ENCODE measurements around the gene BMF.

- TF ChIP-seq, protein P1, sequence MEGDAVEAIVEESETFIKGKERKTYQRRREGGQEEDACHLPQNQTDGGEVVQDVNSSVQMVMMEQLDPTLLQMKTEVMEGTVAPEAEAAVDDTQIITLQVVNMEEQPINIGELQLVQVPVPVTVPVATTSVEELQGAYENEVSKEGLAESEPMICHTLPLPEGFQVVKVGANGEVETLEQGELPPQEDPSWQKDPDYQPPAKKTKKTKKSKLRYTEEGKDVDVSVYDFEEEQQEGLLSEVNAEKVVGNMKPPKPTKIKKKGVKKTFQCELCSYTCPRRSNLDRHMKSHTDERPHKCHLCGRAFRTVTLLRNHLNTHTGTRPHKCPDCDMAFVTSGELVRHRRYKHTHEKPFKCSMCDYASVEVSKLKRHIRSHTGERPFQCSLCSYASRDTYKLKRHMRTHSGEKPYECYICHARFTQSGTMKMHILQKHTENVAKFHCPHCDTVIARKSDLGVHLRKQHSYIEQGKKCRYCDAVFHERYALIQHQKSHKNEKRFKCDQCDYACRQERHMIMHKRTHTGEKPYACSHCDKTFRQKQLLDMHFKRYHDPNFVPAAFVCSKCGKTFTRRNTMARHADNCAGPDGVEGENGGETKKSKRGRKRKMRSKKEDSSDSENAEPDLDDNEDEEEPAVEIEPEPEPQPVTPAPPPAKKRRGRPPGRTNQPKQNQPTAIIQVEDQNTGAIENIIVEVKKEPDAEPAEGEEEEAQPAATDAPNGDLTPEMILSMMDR (IDR thresholded peaks at IDR 0.05; ENCODE audit: low read depth, low read length): no peak
- TF ChIP-seq EZH2phosphoT487 (IDR thresholded peaks at IDR 0.05; ENCODE audit: low read depth): no peak
Measured at GRCh38 chr15:40038275-40038637, 70.4 kb downstream of the BMF start.
